Measurements from ENCODE around the gene LMX1A.

Gene LMX1A

GRCh38 chr1:165367375-165367993, 11.0 kb upstream of the LMX1A start:
- peak; percentile 73 for DNase-seq (ENCODE audit: low read depth)
- no peak overlapping the region for H3K4me3 ChIP-seq (ENCODE audit: low read length)
- peak; percentile 93 for TF ChIP-seq CTCF (IDR thresholded peaks at IDR 0.05; ENCODE audit: insufficient read depth, low read depth, low read length, missing control alignments)

- H3K4me3 ChIP-seq (ENCODE audit: low read length) = no peak overlapping the region
- TF ChIP-seq CTCF (IDR thresholded peaks at IDR 0.05; ENCODE audit: insufficient read depth, low read depth, low read length, missing control alignments) = no peak
Observed at GRCh38 chr1:165365341-165365740, 8.8 kb upstream of the LMX1A start.

GRCh38 chr1:165364568-165365133, 8.1 kb upstream of the LMX1A start:
- H3K4me3 ChIP-seq (ENCODE audit: low read length) = no peak overlapping the region
- peak; percentile 74 for DNase-seq (ENCODE audit: low read depth)
- no peak for TF ChIP-seq CTCF (IDR thresholded peaks at IDR 0.05; ENCODE audit: insufficient read depth, low read depth, low read length, missing control alignments)

More at GRCh38 chr1:165365341-165365740, 8.8 kb upstream of the LMX1A start:
- DNase-seq (ENCODE audit: low read depth) = peak; percentile 17

- H3K4me3 ChIP-seq (ENCODE audit: low read length) = no peak overlapping the region
- DNase-seq (ENCODE audit: low read depth) = no peak
- no peak for TF ChIP-seq CTCF (IDR thresholded peaks at IDR 0.05; ENCODE audit: insufficient read depth, low read depth, low read length, missing control alignments)
Observed at GRCh38 chr1:165356876-165357275, 361 bp upstream of the LMX1A start.

- TF ChIP-seq CTCF (IDR thresholded peaks at IDR 0.05; ENCODE audit: insufficient read depth, low read depth, low read length, missing control alignments) = no peak
- no peak for DNase-seq (ENCODE audit: low read depth)
- no peak overlapping the region for H3K4me3 ChIP-seq (ENCODE audit: low read length)
Observed at GRCh38 chr1:165355139-165355976, 1.2 kb downstream of the LMX1A start.

GRCh38 chr1:165354739-165355138, 1.8 kb downstream of the LMX1A start:
- TF ChIP-seq CTCF (IDR thresholded peaks at IDR 0.05; ENCODE audit: insufficient read depth, low read depth, low read length, missing control alignments) = no peak
- DNase-seq (ENCODE audit: low read depth) = no peak
- no peak overlapping the region for H3K4me3 ChIP-seq (ENCODE audit: low read length)
